Transverse colon (tissue), 3 donors: ENCODE measurements around the gene SNX33.

Experiments
- CTCF ChIP-seq, 5 experiments: fragments of 200-600 bp in 3 of 5; fragments of 450-650 bp in 2 of 5; sonication (generic) in 3 of 5; IDR thresholded peaks; 1 replicate in 2 of 5; 2 replicates in 3 of 5; pipeline ENCODE4 v1.5.1; 2016 to 2017; ENCODE audit warnings: antibody characterized with exemption in 5 of 5, inconsistent platforms in 3 of 5, mild to moderate bottlenecking in 2 of 5, moderate library complexity in 1 of 5
- POLR2A ChIP-seq: fragments of 450-650 bp; IDR thresholded peaks from one replicate; pipeline ENCODE4 v1.6.1; 2016; ENCODE audit warnings: antibody characterized with exemption, mild to moderate bottlenecking, moderate library complexity

- TF ChIP-seq CTCF (IDR thresholded peaks at IDR 0.05) (no peak), POLR2A (no peak)
Measured at GRCh38 chr15:75697523-75697922, 49.8 kb downstream of the SNX33 start.
